ENCODE data around the gene NF2.

NF2 gene

DNA sequence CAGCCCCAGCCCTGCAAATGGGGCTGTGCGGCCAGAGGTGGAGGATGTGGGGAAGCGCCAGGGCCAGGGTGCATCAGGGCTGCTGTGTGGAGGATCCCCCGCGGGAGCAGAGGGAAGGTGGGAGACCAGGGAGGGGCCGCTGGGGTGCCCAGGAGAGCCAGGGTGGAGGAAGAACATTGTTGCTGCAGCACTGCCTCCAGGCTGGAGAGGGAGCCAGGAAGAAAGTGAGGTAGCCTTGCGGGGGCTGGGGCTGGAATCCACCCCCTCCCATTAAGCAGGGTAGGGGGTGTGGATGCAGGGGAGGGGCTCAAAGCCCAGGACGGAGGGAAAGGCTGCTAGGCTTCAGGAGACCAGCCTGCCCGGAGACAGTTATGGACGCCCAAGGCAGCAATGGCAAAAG is 131.4 kb downstream of the NF2 start:
- Histone ChIP-seq H3K23ac (ENCODE audit: low read length in 2 of 2) (no peak overlapping the region), H2BK120ac (ENCODE audit: low read depth, low read length) (no peak overlapping the region), H3K4me1 (ENCODE audit: control insufficient read depth, insufficient read depth, low read depth, low read length) (peaks cover 13% of the 10 kb centered on the region), H3K79me1 (replicated peaks; ENCODE audit: low read length, poor library complexity, severe bottlenecking) (no peaks in the 10 kb centered on the region), H3K14ac (ENCODE audit: low read length in 2 of 2) (no peak overlapping the region), H3K4ac (ENCODE audit: low read depth in 1 of 2, low read length in 2 of 2) (no peak overlapping the region), H2AFZ (ENCODE audit: low read depth, low read length) (no peak overlapping the region), H3K27me3 (ENCODE audit: control insufficient read depth in 1 of 2, insufficient read depth in 1 of 2, low read length in 2 of 2) (no peaks in the 10 kb centered on the region), H4K8ac (ENCODE audit: low read length) (no peak overlapping the region), H3K9me3 (ENCODE audit: control insufficient read depth, low read length) (no peaks in the 10 kb centered on the region), H3K4me2 (ENCODE audit: low read length, poor library complexity, severe bottlenecking) (no peak overlapping the region), H3K18ac (ENCODE audit: low read depth in 1 of 2, low read length in 2 of 2) (no peak overlapping the region), H3K27ac (ENCODE audit: low read length, poor library complexity, severe bottlenecking) (no peak overlapping the region), H2BK15ac (ENCODE audit: low read depth, poor library complexity, severe bottlenecking) (no peak overlapping the region), H2AK5ac (ENCODE audit: low read length, severe bottlenecking) (no peak overlapping the region), H2BK5ac (ENCODE audit: low read depth, low read length, poor library complexity, severe bottlenecking) (no peak overlapping the region), H2BK12ac (ENCODE audit: low read length in 2 of 2) (no peak overlapping the region), H3K4me3 (ENCODE audit: insufficient read depth in 1 of 2, low read depth in 1 of 2, low read length in 2 of 2) (no peak overlapping the region), H4K91ac (ENCODE audit: low read length) (no peak overlapping the region), H3K36me3 (ENCODE audit: control insufficient read depth in 1 of 2, insufficient read depth in 2 of 2, low read depth in 1 of 2, low read length in 2 of 2) (peaks cover 9 to 61% of the 10 kb centered on the region in 2 experiments), H3K9ac (ENCODE audit: low read length) (no peak overlapping the region)
- no peak for DNase-seq
- WGBS, result 72% methylated on average over 9 of the region's 9 CpGs

GRCh38 chr22:29735416-29735815 is 132.0 kb downstream of the NF2 start:
- Histone ChIP-seq H2BK15ac (ENCODE audit: low read depth, poor library complexity, severe bottlenecking) (no peak overlapping the region), H3K4me3 (ENCODE audit: insufficient read depth in 1 of 2, low read depth in 1 of 2, low read length in 2 of 2) (no peak overlapping the region), H2AFZ (ENCODE audit: low read depth, low read length) (no peak overlapping the region), H3K4me1 (ENCODE audit: control insufficient read depth, insufficient read depth, low read depth, low read length) (peaks cover 13% of the 10 kb centered on the region), H3K14ac (ENCODE audit: low read length in 2 of 2) (no peak overlapping the region), H2BK12ac (ENCODE audit: low read length in 2 of 2) (no peak overlapping the region), H3K23ac (ENCODE audit: low read length in 2 of 2) (no peak overlapping the region), H3K27me3 (ENCODE audit: control insufficient read depth in 1 of 2, insufficient read depth in 1 of 2, low read length in 2 of 2) (no peaks in the 10 kb centered on the region), H3K36me3 (ENCODE audit: control insufficient read depth in 1 of 2, insufficient read depth in 2 of 2, low read depth in 1 of 2, low read length in 2 of 2) (peaks cover 14 to 62% of the 10 kb centered on the region in 2 experiments), H3K79me1 (replicated peaks; ENCODE audit: low read length, poor library complexity, severe bottlenecking) (no peaks in the 10 kb centered on the region), H3K27ac (ENCODE audit: low read length, poor library complexity, severe bottlenecking) (no peak overlapping the region), H3K9me3 (ENCODE audit: control insufficient read depth, low read length) (no peaks in the 10 kb centered on the region), H3K18ac (ENCODE audit: low read depth in 1 of 2, low read length in 2 of 2) (no peak overlapping the region), H4K91ac (ENCODE audit: low read length) (no peak overlapping the region), H3K4ac (ENCODE audit: low read depth in 1 of 2, low read length in 2 of 2) (no peak overlapping the region), H2BK120ac (ENCODE audit: low read depth, low read length) (no peak overlapping the region), H3K4me2 (ENCODE audit: low read length, poor library complexity, severe bottlenecking) (no peak overlapping the region), H4K8ac (ENCODE audit: low read length) (no peak overlapping the region), H2BK5ac (ENCODE audit: low read depth, low read length, poor library complexity, severe bottlenecking) (no peak overlapping the region), H2AK5ac (ENCODE audit: low read length, severe bottlenecking) (no peak overlapping the region), H3K9ac (ENCODE audit: low read length) (no peak overlapping the region)
- no peak for DNase-seq
- WGBS, result 100% methylated on average over 1 of the region's 1 CpG

- H3K4me1 ChIP-seq (ENCODE audit: control insufficient read depth, insufficient read depth, low read depth, low read length), result peaks cover 13% of the 10 kb centered on the region
- H2BK15ac ChIP-seq (ENCODE audit: low read depth, poor library complexity, severe bottlenecking), result no peak overlapping the region
- H3K18ac ChIP-seq (ENCODE audit: low read depth in 1 of 2, low read length in 2 of 2), result no peak overlapping the region
- H2BK120ac ChIP-seq (ENCODE audit: low read depth, low read length), result no peak overlapping the region
- H3K23ac ChIP-seq (ENCODE audit: low read length in 2 of 2), result no peak overlapping the region
- H3K9ac ChIP-seq (ENCODE audit: low read length), result no peak overlapping the region
- WGBS, result 89% methylated on average over 22 of the region's 22 CpGs
- no peak overlapping the region for H4K8ac ChIP-seq (ENCODE audit: low read length)
- no peak overlapping the region for H3K4ac ChIP-seq (ENCODE audit: low read depth in 1 of 2, low read length in 2 of 2)
- no peak for DNase-seq
- no peak overlapping the region for H3K14ac ChIP-seq (ENCODE audit: low read length in 2 of 2)
- no peak overlapping the region for H3K4me2 ChIP-seq (ENCODE audit: low read length, poor library complexity, severe bottlenecking)
- no peak overlapping the region for H2BK5ac ChIP-seq (ENCODE audit: low read depth, low read length, poor library complexity, severe bottlenecking)
- H3K36me3 ChIP-seq (ENCODE audit: control insufficient read depth in 1 of 2, insufficient read depth in 2 of 2, low read depth in 1 of 2, low read length in 2 of 2), result peaks cover 27 to 65% of the 10 kb centered on the region in 2 experiments
- no peaks in the 10 kb centered on the region for H3K79me1 ChIP-seq (replicated peaks; ENCODE audit: low read length, poor library complexity, severe bottlenecking)
- no peak overlapping the region for H2AK5ac ChIP-seq (ENCODE audit: low read length, severe bottlenecking)
- no peaks in the 10 kb centered on the region for H3K27me3 ChIP-seq (ENCODE audit: control insufficient read depth in 1 of 2, insufficient read depth in 1 of 2, low read length in 2 of 2)
- no peak overlapping the region for H2AFZ ChIP-seq (ENCODE audit: low read depth, low read length)
- H3K27ac ChIP-seq (ENCODE audit: low read length, poor library complexity, severe bottlenecking), result no peak overlapping the region
- no peak overlapping the region for H2BK12ac ChIP-seq (ENCODE audit: low read length in 2 of 2)
- no peak overlapping the region for H3K4me3 ChIP-seq (ENCODE audit: insufficient read depth in 1 of 2, low read depth in 1 of 2, low read length in 2 of 2)
- no peak overlapping the region for H4K91ac ChIP-seq (ENCODE audit: low read length)
- no peaks in the 10 kb centered on the region for H3K9me3 ChIP-seq (ENCODE audit: control insufficient read depth, low read length)
Observed at GRCh38 chr22:29737251-29738117, 134.1 kb downstream of the NF2 start.

- Histone ChIP-seq H2BK120ac (ENCODE audit: low read depth, low read length) (no peak overlapping the region), H3K14ac (ENCODE audit: low read length in 2 of 2) (no peak overlapping the region), H3K18ac (ENCODE audit: low read depth in 1 of 2, low read length in 2 of 2) (no peak overlapping the region), H3K23ac (ENCODE audit: low read length in 2 of 2) (no peak overlapping the region), H2BK12ac (ENCODE audit: low read length in 2 of 2) (no peak overlapping the region), H2AK5ac (ENCODE audit: low read length, severe bottlenecking) (no peak overlapping the region), H3K27ac (ENCODE audit: low read length, poor library complexity, severe bottlenecking) (no peak overlapping the region), H2BK5ac (ENCODE audit: low read depth, low read length, poor library complexity, severe bottlenecking) (no peak overlapping the region), H3K4ac (ENCODE audit: low read depth in 1 of 2, low read length in 2 of 2) (no peak overlapping the region), H3K4me1 (ENCODE audit: control insufficient read depth, insufficient read depth, low read depth, low read length) (peaks cover 10% of the 10 kb centered on the region), H3K9me3 (ENCODE audit: control insufficient read depth, low read length) (no peaks in the 10 kb centered on the region), H3K27me3 (ENCODE audit: control insufficient read depth in 1 of 2, insufficient read depth in 1 of 2, low read length in 2 of 2) (no peaks in the 10 kb centered on the region), H3K9ac (ENCODE audit: low read length) (no peak overlapping the region), H2BK15ac (ENCODE audit: low read depth, poor library complexity, severe bottlenecking) (no peak overlapping the region), H3K4me2 (ENCODE audit: low read length, poor library complexity, severe bottlenecking) (no peak overlapping the region), H4K8ac (ENCODE audit: low read length) (no peak overlapping the region), H3K4me3 (ENCODE audit: insufficient read depth in 1 of 2, low read depth in 1 of 2, low read length in 2 of 2) (no peak overlapping the region), H4K91ac (ENCODE audit: low read length) (no peak overlapping the region), H2AFZ (ENCODE audit: low read depth, low read length) (no peak overlapping the region), H3K79me1 (replicated peaks; ENCODE audit: low read length, poor library complexity, severe bottlenecking) (no peaks in the 10 kb centered on the region), H3K36me3 (ENCODE audit: control insufficient read depth in 1 of 2, insufficient read depth in 2 of 2, low read depth in 1 of 2, low read length in 2 of 2) (peaks cover 28 to 63% of the 10 kb centered on the region in 2 experiments)
- DNase-seq, result no peak
- 93% methylated on average over 13 of the region's 15 CpGs for WGBS
Observed at GRCh38 chr22:29738118-29738815, 134.8 kb downstream of the NF2 start.

Data from mesenchymal stem cell (in vitro differentiated cells and primary cell).